Activated T-cell treated with anti-CD3 and anti-CD28 coated beads, Interleukin-2, amount 50 U/mL, for 72 hours (primary cell): ENCODE measurements around the gene TNFRSF18. TPM values are rescaled to one million over a fixed set of nuclear protein-coding genes. Genes with fewer than 3 reads are reported as not detected.
"Not testable (repeated sequence)": the region's sequence is repeated elsewhere in the genome, so short reads cannot be mapped to it uniquely, and the experiment has no call there.

Experiments
- ATAC-seq, 2 donors: fragments of 150-1000 bp; cut with Tn5 transposase; replicated peaks in 1 of 2; 2 replicates each; pipeline ENCODE4 v1.10.0; 2021; ENCODE audit warnings: moderate library complexity in 2 of 2, mild to moderate bottlenecking in 1 of 2
- DNase-seq, 2 donors: peaks; one replicate each; pipeline ENCODE4 v3.0.0; 2021 to 2022; ENCODE audit warnings: mixed read lengths in 1 of 2
- H3K27ac Mint-ChIP-seq: one replicate; pipeline ENCODE4 v1.8.0; 2022; ENCODE audit warnings: mild to moderate bottlenecking, moderate library complexity, mixed read lengths
- H3K27me3 Mint-ChIP-seq: one replicate; pipeline ENCODE4 v1.8.0; 2022; ENCODE audit warnings: low read depth, mixed read lengths
- H3K36me3 Mint-ChIP-seq, 2 donors: one replicate each; pipeline ENCODE4 v1.8.0; 2022; ENCODE audit warnings: mixed read lengths in 2 of 2, mild to moderate bottlenecking in 1 of 2; ENCODE audit not compliant: insufficient read depth in 2 of 2
- H3K4me1 Mint-ChIP-seq: one replicate; pipeline ENCODE4 v1.8.0; 2022; ENCODE audit warnings: low read depth, mixed read lengths
- H3K4me3 Mint-ChIP-seq, 2 donors: one replicate each; pipeline ENCODE4 v1.8.0; 2022; ENCODE audit warnings: mild to moderate bottlenecking in 2 of 2, mixed read lengths in 2 of 2, moderate library complexity in 2 of 2
- H3K9me3 Mint-ChIP-seq, 2 donors: one replicate each; pipeline ENCODE4 v1.8.0; 2022; ENCODE audit warnings: mixed read lengths in 2 of 2
- total RNA-seq, 2 donors: library from RNA; stranded (reverse); gene quantifications; one replicate each; pipeline ENCODE4 v1.2.3, GENCODE V29; 2022

The TNFRSF18 gene
- total RNA-seq, 2 donors from 2014 or later = 245 to 324 TPM

GRCh38 chr1:1199961-1200875 lies 6.2 kb downstream of the TNFRSF18 start:
- Mint-ChIP-seq H3K27ac (peak overlapping the region; percentile 87), H3K36me3 (peaks cover 4 to 6% of the 10 kb centered on the region in 2 donors)
- no peak for DNase-seq

GRCh38 chr1:1199141-1199960 lies 7.0 kb downstream of the TNFRSF18 start:
- H3K27ac Mint-ChIP-seq = no peak overlapping the region
- H3K27me3 Mint-ChIP-seq = no peaks in the 10 kb centered on the region
- ATAC-seq (no peak), DNase-seq (no peak)
- H3K36me3 Mint-ChIP-seq = peaks cover 11 to 12% of the 10 kb centered on the region in 2 donors
- peaks cover 19% of the 10 kb centered on the region for H3K4me1 Mint-ChIP-seq
- peak overlapping the region; percentile 44 to 64 for H3K4me3 Mint-ChIP-seq
- peaks cover 6% of the 10 kb centered on the region in 2 donors for H3K9me3 Mint-ChIP-seq

More at GRCh38 chr1:1199961-1200875, 6.2 kb downstream of the TNFRSF18 start:
- peaks cover under 1% of the 10 kb centered on the region in 2 donors for H3K9me3 Mint-ChIP-seq
- H3K4me3 Mint-ChIP-seq = peak overlapping the region; percentile 64 to 79
- H3K4me1 Mint-ChIP-seq = peaks cover 11% of the 10 kb centered on the region
- no peak for ATAC-seq
- H3K27me3 Mint-ChIP-seq = no peaks in the 10 kb centered on the region

- H3K36me3 Mint-ChIP-seq = peaks cover 12 to 13% of the 10 kb centered on the region in 2 donors
- no peak for ATAC-seq
- no peak overlapping the region for H3K4me3 Mint-ChIP-seq
- DNase-seq = no peak
- H3K27ac Mint-ChIP-seq = no peak overlapping the region
- peaks cover 19% of the 10 kb centered on the region for H3K4me1 Mint-ChIP-seq
- H3K27me3 Mint-ChIP-seq = no peaks in the 10 kb centered on the region
- peaks cover 6 to 9% of the 10 kb centered on the region in 2 donors for H3K9me3 Mint-ChIP-seq
Measured at GRCh38 chr1:1198423-1199140, 7.8 kb downstream of the TNFRSF18 start.

- no peaks in the 10 kb centered on the region for H3K27me3 Mint-ChIP-seq
- peaks cover 19% of the 10 kb centered on the region for H3K4me1 Mint-ChIP-seq
- peaks cover 6 to 9% of the 10 kb centered on the region in 2 donors for H3K9me3 Mint-ChIP-seq
- H3K27ac Mint-ChIP-seq = no peak overlapping the region
- ATAC-seq = no peak
- H3K36me3 Mint-ChIP-seq = peaks cover 12 to 13% of the 10 kb centered on the region in 2 donors
- no peak overlapping the region for H3K4me3 Mint-ChIP-seq
- DNase-seq = no peak
Measured at GRCh38 chr1:1197551-1198422, 8.6 kb downstream of the TNFRSF18 start.

- Mint-ChIP-seq H3K27ac (no peak overlapping the region), H3K27me3 (no peaks in the 10 kb centered on the region), H3K36me3 (peaks cover 14 to 16% of the 10 kb centered on the region in 2 donors), H3K9me3 (peaks cover 6 to 10% of the 10 kb centered on the region in 2 donors), H3K4me1 (peaks cover 19% of the 10 kb centered on the region), H3K4me3 (no peak overlapping the region)
- ATAC-seq (no peak), DNase-seq (no peak)
Measured at GRCh38 chr1:1197188-1197500, 9.2 kb downstream of the TNFRSF18 start.

GRCh38 chr1:1196431-1197187 lies 9.8 kb downstream of the TNFRSF18 start:
- Mint-ChIP-seq H3K4me3 (no peak overlapping the region), H3K36me3 (peaks cover 17 to 19% of the 10 kb centered on the region in 2 donors), H3K27me3 (no peaks in the 10 kb centered on the region), H3K4me1 (peaks cover 19% of the 10 kb centered on the region), H3K27ac (peak overlapping the region; percentile 58), H3K9me3 (peaks cover 6 to 14% of the 10 kb centered on the region in 2 donors)
- no peak for DNase-seq
- no peak for ATAC-seq

GRCh38 chr1:1195726-1196125 lies 10.7 kb downstream of the TNFRSF18 start:
- Mint-ChIP-seq H3K36me3 (peaks cover 17 to 19% of the 10 kb centered on the region in 2 donors), H3K27ac (peak overlapping the region; percentile 58)

GRCh38 chr1:1194723-1195122 lies 11.7 kb downstream of the TNFRSF18 start:
- Mint-ChIP-seq H3K4me3 (no peak overlapping the region), H3K27ac (peak overlapping the region; percentile 36), H3K9me3 (peaks cover 6 to 14% of the 10 kb centered on the region in 2 donors), H3K27me3 (no peaks in the 10 kb centered on the region), H3K4me1 (peaks cover 11% of the 10 kb centered on the region), H3K36me3 (peaks cover 17 to 19% of the 10 kb centered on the region in 2 donors)
- ATAC-seq (no peak), DNase-seq (no peak)

More at GRCh38 chr1:1195726-1196125, 10.7 kb downstream of the TNFRSF18 start:
- H3K27me3 Mint-ChIP-seq, ATAC-seq, DNase-seq, H3K4me3 Mint-ChIP-seq: not testable (repeated sequence)
- Mint-ChIP-seq H3K9me3 (peaks cover 6 to 14% of the 10 kb centered on the region in 2 donors), H3K4me1 (peaks cover 18% of the 10 kb centered on the region)

- no peak for ATAC-seq
- no peaks in the 10 kb centered on the region for H3K27me3 Mint-ChIP-seq
- H3K4me3 Mint-ChIP-seq = no peak overlapping the region
- H3K27ac Mint-ChIP-seq = no peak overlapping the region
- peaks cover 17 to 19% of the 10 kb centered on the region in 2 donors for H3K36me3 Mint-ChIP-seq
- DNase-seq = no peak
- H3K4me1 Mint-ChIP-seq = peaks cover 7% of the 10 kb centered on the region
- H3K9me3 Mint-ChIP-seq = peaks cover 6 to 14% of the 10 kb centered on the region in 2 donors
Measured at GRCh38 chr1:1191734-1192133, 14.7 kb downstream of the TNFRSF18 start.

- Mint-ChIP-seq H3K27me3 (no peaks in the 10 kb centered on the region), H3K36me3 (peaks cover 4 to 7% of the 10 kb centered on the region in 2 donors), H3K4me1 (no peaks in the 10 kb centered on the region), H3K9me3 (peaks cover 0 to 6% of the 10 kb centered on the region in 2 donors), H3K4me3 (no peak overlapping the region), H3K27ac (no peak overlapping the region)
- DNase-seq = no peak
- ATAC-seq = no peak
Measured at GRCh38 chr1:1189111-1189510, 17.3 kb downstream of the TNFRSF18 start.

- H3K9me3 Mint-ChIP-seq = peaks cover 0 to 6% of the 10 kb centered on the region in 2 donors
- H3K4me1 Mint-ChIP-seq = no peaks in the 10 kb centered on the region
- H3K4me3 Mint-ChIP-seq = no peak overlapping the region
- H3K27me3 Mint-ChIP-seq = peaks cover 5% of the 10 kb centered on the region
- ATAC-seq (no peak), DNase-seq (no peak)
- H3K27ac Mint-ChIP-seq = no peak overlapping the region
- H3K36me3 Mint-ChIP-seq = peaks cover 4 to 7% of the 10 kb centered on the region in 2 donors
Measured at GRCh38 chr1:1187938-1188337, 18.5 kb downstream of the TNFRSF18 start.
